A673 (cell line): ENCODE measurements around the gene HOXC10.

Source experiments
- CTCF ChIP-seq: fragments of 300-800, 200-600 bp; sonication (generic); conservative IDR thresholded peaks from 2 replicates; pipeline ENCODE4 v1.5.1; 2017; ENCODE audit warnings: low read depth, mild to moderate bottlenecking, antibody characterized with exemption, low read length, moderate library complexity, mixed read lengths
- EZH2 ChIP-seq: fragments of 200-600 bp; sonication (generic); IDR thresholded peaks from 2 replicates; pipeline ENCODE4 v1.6.1; 2017; ENCODE audit warnings: borderline replicate concordance, low read depth, mild to moderate bottlenecking, mixed read lengths, antibody characterized with exemption, low read length; ENCODE audit not compliant: poor library complexity, severe bottlenecking

- TF ChIP-seq CTCF, result no peak
- TF ChIP-seq EZH2, result no peak
Measured at GRCh38 chr12:53969588-53970259, 15.2 kb upstream of the HOXC10 start.
